Measurements from ENCODE around the gene GABRG3. TPM values are rescaled to one million over a fixed set of nuclear protein-coding genes. Genes with fewer than 3 reads are reported as not detected.

GABRG3 gene
- total and polyA plus RNA-seq, 9 of the 15 experiments (the other 6 are each of a cell fraction or from before 2014, with no cell fraction given), result 4.0 to 15.1 (median 11.2) TPM

- TF ChIP-seq CUX1 (CRISPR knock-in tag; IDR thresholded peaks at IDR 0.05) (no peak), ATF1 (CRISPR knock-in tag; IDR thresholded peaks at IDR 0.05) (no peak), ATF1 (tag; IDR thresholded peaks at IDR 0.05) (peak; percentile 35), CBFA2T3 (IDR thresholded peaks at IDR 0.05) (no peak), IRF9 (tag; IDR thresholded peaks at IDR 0.05) (peak; percentile 32; the same call in 1 of the 2 replicates), NR2C1 (IDR thresholded peaks at IDR 0.05) (no peak), NR2C1 (tag; IDR thresholded peaks at IDR 0.05) (peak; percentile 45; the same call in 1 of the 2 replicates), ZBTB11 (CRISPR knock-in tag; IDR thresholded peaks at IDR 0.05) (0 out of 6 replicates have a peak, but pooled peaks of 1 of the 3 experiments have one; percentile 31)
- TF ChIP-seq, protein P1, sequence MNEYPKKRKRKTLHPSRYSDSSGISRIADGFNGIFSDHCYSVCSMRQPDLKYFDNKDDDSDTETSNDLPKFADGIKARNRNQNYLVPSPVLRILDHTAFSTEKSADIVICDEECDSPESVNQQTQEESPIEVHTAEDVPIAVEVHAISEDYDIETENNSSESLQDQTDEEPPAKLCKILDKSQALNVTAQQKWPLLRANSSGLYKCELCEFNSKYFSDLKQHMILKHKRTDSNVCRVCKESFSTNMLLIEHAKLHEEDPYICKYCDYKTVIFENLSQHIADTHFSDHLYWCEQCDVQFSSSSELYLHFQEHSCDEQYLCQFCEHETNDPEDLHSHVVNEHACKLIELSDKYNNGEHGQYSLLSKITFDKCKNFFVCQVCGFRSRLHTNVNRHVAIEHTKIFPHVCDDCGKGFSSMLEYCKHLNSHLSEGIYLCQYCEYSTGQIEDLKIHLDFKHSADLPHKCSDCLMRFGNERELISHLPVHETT (CRISPR knock-in tag; conservative IDR thresholded peaks at IDR 0.05 in 1 of 2, IDR thresholded peaks at IDR 0.05 in 1 of 2), result peak in 1 of 2 experiments; percentile 62; a peak in 1 of 4 replicates
Observed at GRCh38 chr15:27091270-27091940, 120.4 kb downstream of the GABRG3 start (continued).

Data from K562 (cell line).